T1000 (cell line): ENCODE data around the gene HCRTR1.

ENCODE experiments used
- DNase-seq: peaks from one replicate; lab custom pipeline; 2025; ENCODE audit warnings: mixed read lengths; lab: John Stamatoyannopoulos, UW

HCRTR1 gene

GRCh38 chr1:31617218-31617915, at the start of gene HCRTR1:
HCRTR1 (plus strand) TSS chr1:31617689; CDS start chr1:31619193, 1,504 bp downstream.
- no peak for DNase-seq

DNA sequence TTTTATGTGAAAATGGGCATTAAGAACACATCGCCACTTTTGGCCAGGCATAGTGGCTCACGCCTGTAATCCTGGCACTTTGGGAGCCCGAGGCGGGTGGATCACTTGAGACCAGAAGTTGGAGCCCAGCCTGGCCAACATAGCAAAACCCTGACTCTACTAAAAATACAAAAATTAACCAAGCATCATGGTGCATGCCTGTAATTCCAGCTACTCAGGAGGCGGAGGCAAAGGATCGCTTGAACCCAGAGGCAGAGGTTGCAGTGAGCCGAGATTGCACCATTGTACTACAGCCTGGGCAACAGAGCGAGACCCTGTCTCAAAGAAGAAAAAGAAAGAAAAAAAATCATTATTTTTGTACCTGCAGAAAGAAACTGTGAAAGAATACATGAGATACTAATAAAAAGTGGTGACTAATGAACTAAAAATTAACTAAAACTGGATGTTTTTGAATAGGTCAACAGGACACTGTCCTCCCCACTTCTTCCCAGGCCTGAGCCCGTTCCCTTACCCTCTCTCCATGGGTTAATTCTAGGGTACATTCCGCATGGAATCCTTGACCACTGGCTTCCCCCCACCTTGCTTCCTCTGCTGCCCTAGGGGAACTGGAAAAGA, 49.4 kb upstream of the HCRTR1 start:
- no peak for DNase-seq

DNA sequence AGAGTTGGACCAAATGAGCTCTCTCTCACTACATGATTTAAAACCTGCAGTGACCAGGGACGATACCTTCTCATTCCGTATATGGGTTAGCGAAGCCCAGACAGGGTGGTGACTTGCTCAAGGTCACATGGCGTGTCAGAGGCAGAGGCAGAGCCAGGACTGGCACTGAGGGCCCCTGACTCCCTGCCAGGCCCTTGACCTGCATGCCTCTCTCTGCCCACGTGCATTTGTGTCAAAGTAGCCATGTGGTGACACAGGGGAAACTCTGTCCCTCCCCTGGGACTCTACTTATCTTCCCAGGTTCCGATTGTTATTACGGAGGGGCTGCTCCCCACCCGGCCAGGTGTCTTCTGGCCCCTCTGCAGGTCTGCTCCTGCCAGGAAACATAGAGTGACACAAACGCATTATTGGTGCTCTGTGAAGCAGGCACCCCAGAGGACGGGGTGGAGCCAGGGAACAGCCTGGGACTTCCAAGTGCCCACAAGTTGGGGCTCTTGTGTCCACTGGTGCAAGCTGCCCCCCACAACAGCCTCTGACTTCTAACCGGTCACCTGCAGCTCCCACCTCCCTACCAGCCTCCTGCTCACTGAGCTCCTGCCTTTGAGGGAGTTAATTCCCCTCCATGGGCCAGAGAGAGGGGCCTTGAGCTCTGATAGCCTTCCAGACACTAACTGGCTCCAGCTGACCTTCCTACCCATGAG, 48.4 kb upstream of the HCRTR1 start:
- DNase-seq, result no peak

DNA sequence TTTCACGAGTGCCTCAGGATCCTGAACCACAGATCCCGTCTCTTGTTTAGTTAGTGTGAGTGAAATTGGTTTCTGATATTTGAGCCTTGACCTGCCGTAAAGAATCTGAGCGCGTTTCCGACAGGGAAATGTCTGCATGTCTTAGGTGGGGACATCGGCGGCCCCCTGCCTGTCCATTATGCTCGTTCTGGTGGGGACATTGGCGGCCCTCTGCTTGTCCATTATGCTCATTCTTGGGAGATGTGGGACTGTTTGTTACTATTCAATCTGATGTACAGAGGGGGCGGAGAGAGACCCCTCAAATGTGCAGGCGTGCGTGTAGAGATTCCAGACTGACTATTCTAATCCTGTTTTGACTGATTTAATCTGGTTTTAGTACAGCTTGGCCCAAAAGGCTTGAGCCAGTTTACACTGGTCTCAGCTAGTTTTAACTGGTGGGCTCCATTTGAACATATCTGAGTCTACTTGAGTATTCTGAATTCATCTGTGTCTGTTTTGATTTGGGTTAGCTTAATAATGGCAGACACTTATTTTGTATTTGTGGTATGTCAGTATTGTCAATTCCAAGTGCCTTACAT, 47.8 kb upstream of the HCRTR1 start:
- no peak for DNase-seq

DNA sequence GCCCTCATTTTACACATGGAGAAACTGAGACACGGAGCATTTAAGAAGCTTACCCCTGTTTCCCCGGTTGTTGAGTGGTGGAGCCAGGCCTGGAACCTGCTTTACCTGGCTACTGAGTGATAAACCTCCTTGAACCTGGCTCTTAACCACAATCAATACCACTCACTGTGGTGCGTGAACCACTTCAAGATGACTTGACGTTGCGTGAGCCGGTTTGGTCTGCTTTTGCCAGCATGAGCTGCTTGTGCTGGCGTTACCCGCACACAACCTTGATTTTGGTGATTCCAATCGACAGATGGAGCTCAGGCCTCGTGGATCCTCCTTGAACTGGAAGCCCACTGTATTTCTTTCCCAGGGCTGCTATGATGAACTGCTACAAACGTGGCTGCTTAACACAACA, 47.3 kb upstream of the HCRTR1 start:
- DNase-seq, result no peak

DNA sequence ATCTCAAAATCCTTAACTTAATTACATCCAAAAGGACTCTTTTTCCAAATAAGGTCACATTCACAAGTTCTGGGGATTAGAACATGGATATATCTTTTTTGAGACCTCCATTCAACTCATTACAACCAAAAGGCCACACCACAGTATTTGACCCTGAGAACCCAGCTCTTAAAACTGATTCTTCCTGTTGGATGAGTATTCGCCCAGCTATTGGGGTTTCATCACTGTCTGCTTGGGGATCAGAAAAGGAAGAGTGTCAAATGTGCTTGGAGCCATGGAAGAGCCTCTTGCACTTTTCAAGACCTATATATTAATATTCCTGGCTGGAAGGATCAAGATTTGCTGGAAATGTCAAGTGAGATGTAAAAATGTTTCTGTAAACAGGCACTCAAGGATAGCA, 46.6 kb upstream of the HCRTR1 start:
- DNase-seq, result no peak

GRCh38 chr1:31571340-31572295, 45.9 kb upstream of the HCRTR1 start:
- no peak for DNase-seq

- no peak for DNase-seq
Measured at GRCh38 chr1:31572323-31573104, 45.0 kb upstream of the HCRTR1 start.

DNA sequence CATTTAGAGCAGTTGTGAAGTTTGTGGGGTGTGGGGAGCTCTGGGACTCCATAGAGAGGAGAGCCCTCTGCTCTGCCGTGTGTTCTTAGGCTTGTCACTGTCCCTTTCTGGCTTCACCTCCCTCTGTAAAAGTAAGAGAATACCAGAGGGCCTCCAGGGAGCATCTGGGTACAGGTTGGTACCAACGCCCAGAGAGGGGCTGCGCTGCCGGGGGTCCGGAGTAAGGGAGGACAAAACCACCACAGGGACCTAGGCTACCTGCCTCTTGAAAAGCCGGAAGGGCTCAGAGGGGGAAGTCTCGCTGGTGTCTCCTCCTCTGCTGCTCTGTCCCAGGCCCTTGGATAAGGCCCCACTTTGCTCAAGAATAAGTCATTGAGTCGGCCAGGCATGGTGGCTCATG, 44.2 kb upstream of the HCRTR1 start:
- no peak for DNase-seq

- no peak for DNase-seq
Measured at GRCh38 chr1:31574749-31575368, 42.6 kb upstream of the HCRTR1 start.

DNA sequence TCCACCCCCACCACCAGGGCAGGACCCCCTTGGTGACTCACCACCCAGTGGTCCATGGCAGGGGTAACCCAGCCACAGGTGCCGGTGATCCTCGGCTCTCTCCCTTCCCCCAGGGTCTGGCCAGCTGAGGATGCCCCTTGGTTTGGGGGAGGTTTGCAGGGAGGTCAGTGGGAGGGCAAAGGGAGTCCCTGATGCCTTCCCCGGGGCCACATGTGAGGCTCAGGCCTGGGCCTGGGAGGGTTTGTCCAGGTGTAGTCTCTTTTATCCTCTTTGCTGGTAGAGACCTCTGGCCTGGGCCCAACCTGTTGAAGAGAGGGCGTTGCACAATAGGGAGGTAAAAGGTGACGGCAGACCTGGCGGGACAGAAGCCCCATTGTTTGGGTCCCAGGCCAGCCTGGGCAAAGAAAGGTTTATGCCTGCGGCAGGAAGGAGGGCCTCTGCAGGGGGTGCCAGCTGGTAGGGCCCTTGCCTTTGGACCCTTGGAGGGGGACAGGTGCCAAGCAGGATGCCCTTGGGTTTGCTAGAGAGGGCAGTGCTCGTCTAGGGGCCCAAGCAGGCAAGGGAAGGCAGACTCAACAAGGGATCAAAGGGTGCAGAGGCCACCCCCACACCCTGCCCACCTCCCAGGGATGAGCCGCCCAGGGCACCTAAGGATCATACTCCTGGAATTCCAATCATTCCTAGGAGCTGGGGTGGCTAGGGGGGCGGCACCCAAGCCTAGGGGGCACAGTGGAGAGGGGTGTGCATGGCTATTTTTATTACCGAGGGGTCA, 41.9 kb upstream of the HCRTR1 start:
- DNase-seq, result no peak

- no peak for DNase-seq
Measured at GRCh38 chr1:31576201-31576669, 41.3 kb upstream of the HCRTR1 start, which contains the start of gene TINAGL1. TINAGL1 (plus strand) TSS chr1:31576515; CDS start chr1:31577149, 634 bp downstream.

DNA sequence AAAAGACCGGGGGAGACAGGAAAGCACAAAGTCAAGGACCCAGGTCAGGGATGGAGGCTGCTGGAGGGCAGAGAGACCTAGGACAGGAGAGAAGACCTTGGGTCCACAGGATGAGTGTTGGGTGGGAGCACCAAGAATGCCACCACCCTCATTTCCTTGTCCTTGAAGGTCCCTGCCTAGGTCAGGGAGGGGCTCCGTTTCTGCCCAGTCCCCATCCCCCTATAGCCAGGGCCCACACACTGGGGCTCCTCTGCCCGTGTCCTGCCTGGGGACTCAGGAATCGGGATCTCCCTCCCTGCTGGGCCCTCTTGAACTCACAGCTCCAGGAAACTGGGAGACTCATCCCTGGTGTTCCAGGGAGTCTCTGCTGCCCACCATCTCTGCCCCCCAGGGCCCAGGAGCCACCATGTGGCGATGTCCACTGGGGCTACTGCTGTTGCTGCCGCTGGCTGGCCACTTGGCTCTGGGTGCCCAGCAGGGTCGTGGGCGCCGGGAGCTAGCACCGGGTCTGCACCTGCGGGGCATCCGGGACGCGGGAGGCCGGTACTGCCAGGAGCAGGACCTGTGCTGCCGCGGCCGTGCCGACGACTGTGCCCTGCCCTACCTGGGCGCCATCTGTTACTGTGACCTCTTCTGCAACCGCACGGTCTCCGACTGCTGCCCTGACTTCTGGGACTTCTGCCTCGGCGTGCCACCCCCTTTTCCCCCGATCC, 40.6 kb upstream of the HCRTR1 start:
- no peak for DNase-seq

- no peak for DNase-seq
Measured at GRCh38 chr1:31577515-31578192, 39.8 kb upstream of the HCRTR1 start.

GRCh38 chr1:31579374-31579773, 38.1 kb upstream of the HCRTR1 start:
- no peak for DNase-seq

GRCh38 chr1:31580513-31580870, 37.0 kb upstream of the HCRTR1 start:
- DNase-seq, result no peak

DNA sequence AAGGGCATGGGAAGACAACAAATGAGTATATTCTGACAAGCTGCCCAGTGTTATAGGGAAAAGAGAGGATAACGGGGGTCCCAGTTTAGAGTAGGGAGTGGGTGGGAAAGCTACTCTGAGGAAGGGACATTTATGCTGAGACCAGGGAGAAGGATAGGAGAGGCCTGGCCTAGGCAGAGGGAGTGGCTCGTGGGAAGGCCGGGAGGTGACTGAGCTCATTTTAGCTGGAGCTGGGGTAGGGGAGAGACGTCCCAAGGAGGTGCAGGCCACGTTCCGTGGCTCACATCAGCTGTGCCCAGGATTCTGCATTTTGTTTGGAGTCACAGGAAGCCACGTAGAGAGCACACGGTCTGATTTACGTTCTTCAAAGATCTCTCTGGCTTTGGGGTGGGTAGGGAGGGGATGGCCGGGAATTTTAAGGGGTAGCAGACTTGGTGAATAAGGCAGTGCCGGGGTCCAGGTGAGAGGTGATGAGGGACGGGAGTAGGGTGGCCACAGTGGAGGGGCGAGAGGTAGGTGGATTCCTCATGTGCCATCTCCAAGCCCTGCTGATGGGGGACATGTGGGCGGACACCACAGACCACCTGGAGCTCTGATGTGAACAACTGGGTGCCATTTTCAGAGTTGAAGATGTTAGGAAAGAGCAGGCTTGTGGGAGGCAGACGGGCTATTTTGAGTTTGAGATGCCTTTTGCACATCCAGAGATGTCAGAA, 36.4 kb upstream of the HCRTR1 start:
- DNase-seq, result no peak
